K562 (cell line): Measurements from ENCODE around the gene XPC. TPM values are rescaled to one million over a fixed set of nuclear protein-coding genes. Genes with fewer than 3 reads are reported as not detected.
A peak's percentile ranks its signal among the peaks of the same experiment; 100 is the strongest.

Experiments
- CBFA2T3 ChIP-seq: fragments of 450-650 bp; IDR thresholded peaks from 2 replicates; pipeline ENCODE4 v1.6.1; 2017
- CBFB ChIP-seq: sonication (generic); formaldehyde crosslinking; IDR thresholded peaks from 2 replicates; pipeline ENCODE4 v1.4.0; 2020; ENCODE audit warnings: mild to moderate bottlenecking, missing genetic modification reagents
- CREB1 ChIP-seq, 2 experiments: sonication (generic) in 1 of 2; formaldehyde crosslinking in 1 of 2; IDR thresholded peaks; 2 replicates each; pipeline versions ENCODE4 v1.6.1 to v1.8.0; 2012 to 2022; ENCODE audit warnings: inconsistent platforms in 1 of 2, mild to moderate bottlenecking in 1 of 2, missing genetic modification reagents in 1 of 2, moderate library complexity in 1 of 2
- E4F1 ChIP-seq: fragments of 250-450 bp; sonication (Bioruptor Pico); IDR thresholded peaks from 2 replicates; pipeline ENCODE4 v1.5.0; 2021; ENCODE audit warnings: mild to moderate bottlenecking, borderline replicate concordance
- ESRRB ChIP-seq: fragments of 250-450 bp; sonication (Bioruptor Pico); IDR thresholded peaks from 2 replicates; pipeline ENCODE4 v1.5.0; 2020; ENCODE audit warnings: mild to moderate bottlenecking, moderate library complexity, borderline replicate concordance
- ETV6 ChIP-seq, 3 experiments: fragments of 150-350 bp in 1 of 3; sonication (generic) in 1 of 3; formaldehyde crosslinking in 1 of 3; IDR thresholded peaks; 2 replicates each; pipeline versions ENCODE4 v1.6.1 to v1.8.0; 2014 to 2022; ENCODE audit warnings: borderline replicate concordance in 2 of 3, low read depth in 2 of 3, antibody characterized with exemption in 1 of 3, low read length in 1 of 3, mild to moderate bottlenecking in 1 of 3, missing genetic modification reagents in 1 of 3
- GABPA ChIP-seq: fragments of 200-800 bp; sonication (Bioruptor generic); conservative IDR thresholded peaks from 2 replicates; pipeline ENCODE4 v1.6.1; 2016; ENCODE audit warnings: low read depth, missing genetic modification characterization, missing compliant biosample characterization
- GTF2B ChIP-seq: IDR thresholded peaks from 2 replicates; pipeline ENCODE4 v1.6.1; 2011; ENCODE audit not compliant: insufficient read length; ENCODE audit errors: extremely low read depth
- HBP1 ChIP-seq: fragments of 450-650 bp; formaldehyde crosslinking; IDR thresholded peaks from 2 replicates; pipeline ENCODE4 v1.4.0; 2022; ENCODE audit warnings: missing genetic modification characterization
- HCFC1 ChIP-seq: IDR thresholded peaks from 2 replicates; pipeline ENCODE4 v1.6.1; 2012; ENCODE audit warnings: low read depth, low read length, improper control_type of control experiment
- KLF10 ChIP-seq: fragments of 250-450 bp; sonication (Bioruptor Pico); IDR thresholded peaks from 2 replicates; pipeline ENCODE4 v1.6.1; 2021; ENCODE audit warnings: matching md5 sums
- PTBP1 ChIP-seq: fragments of 200-400 bp; formaldehyde crosslinking; IDR thresholded peaks from 2 replicates; pipeline ENCODE4 v1.6.1; 2017; ENCODE audit warnings: low read depth, low read length
- SFPQ ChIP-seq: fragments of 200-400 bp; formaldehyde crosslinking; IDR thresholded peaks from 2 replicates; pipeline ENCODE4 v1.6.1; 2017; ENCODE audit warnings: mild to moderate bottlenecking, low read depth, low read length, moderate library complexity
- YBX1 ChIP-seq: fragments of 450-650 bp; IDR thresholded peaks from 2 replicates; pipeline ENCODE4 v1.7.1; 2016; ENCODE audit warnings: mild to moderate bottlenecking
- ZNF184 ChIP-seq: sonication (generic); formaldehyde crosslinking; IDR thresholded peaks from 2 replicates; pipeline ENCODE4 v1.5.0; 2020; ENCODE audit warnings: missing genetic modification reagents
- ZNF232 ChIP-seq: sonication (generic); formaldehyde crosslinking; IDR thresholded peaks from 2 replicates; pipeline ENCODE4 v1.8.0; 2022; ENCODE audit warnings: mild to moderate bottlenecking, missing genetic modification reagents
- ZNF583 ChIP-seq: fragments of 250-450 bp; sonication (Bioruptor Pico); IDR thresholded peaks from 2 replicates; pipeline ENCODE4 v1.4.0; 2020
- polyA plus RNA-seq, 8 experiments: library from polyadenylated mRNA; depleted of rRNA in 4 of 8; stranded (reverse) in 5 of 8; unstranded in 3 of 8; fragments of >200 nt; fragmentation: Nextera tagmentation in 2 of 8; fragmentation: Illumina TruSeq in 1 of 8; extraction: Ambion mirVana in 2 of 8; extraction: Trizol in 1 of 8; gene quantifications; 2 replicates each; pipeline versions ENCODE4 v1.2.1 to v1.2.3, GENCODE V29; 2011 to 2014; ENCODE audit warnings: inconsistent platforms in 1 of 8, missing spikeins in 1 of 8
- total RNA-seq, 7 experiments: library from RNA; depleted of rRNA in 6 of 7; stranded (reverse); fragments of >200 nt in 6 of 7; fragmentation: Illumina TruSeq in 2 of 7; extraction: Trizol in 2 of 7; gene quantifications; 2 replicates each; pipeline versions ENCODE4 v1.2.1 to v1.2.3, GENCODE V29; 2011 to 2021; ENCODE audit warnings: low replicate concordance in 1 of 7
- TF ChIP-seq, protein P1 (sequence below), 2 experiments: fragments of 150-350 bp in 1 of 2; IDR thresholded peaks; 2 replicates each; pipeline ENCODE4 v1.6.1; 2012 to 2016; ENCODE audit warnings: low read depth in 2 of 2, low read length in 2 of 2, mild to moderate bottlenecking in 1 of 2, moderate library complexity in 1 of 2

The XPC gene
- total and polyA plus RNA-seq, 9 of the 15 experiments (the other 6 are each of a cell fraction or from before 2014, with no cell fraction given): 3.8 to 54.7 (median 41.3) TPM

- TF ChIP-seq E4F1: no peak
- TF ChIP-seq ZNF583 (CRISPR knock-in tag): no peak
- no peak for TF ChIP-seq CREB1 (IDR thresholded peaks at IDR 0.05)
- TF ChIP-seq CREB1 (CRISPR knock-in tag; IDR thresholded peaks at IDR 0.05): no peak
- TF ChIP-seq CBFB (CRISPR knock-in tag): no peak
- TF ChIP-seq HBP1 (CRISPR knock-in tag): peak; percentile 70; the same call in 1 of the 2 replicates
- peak; percentile 96 for TF ChIP-seq GABPA (tag)
- TF ChIP-seq, protein P1, sequence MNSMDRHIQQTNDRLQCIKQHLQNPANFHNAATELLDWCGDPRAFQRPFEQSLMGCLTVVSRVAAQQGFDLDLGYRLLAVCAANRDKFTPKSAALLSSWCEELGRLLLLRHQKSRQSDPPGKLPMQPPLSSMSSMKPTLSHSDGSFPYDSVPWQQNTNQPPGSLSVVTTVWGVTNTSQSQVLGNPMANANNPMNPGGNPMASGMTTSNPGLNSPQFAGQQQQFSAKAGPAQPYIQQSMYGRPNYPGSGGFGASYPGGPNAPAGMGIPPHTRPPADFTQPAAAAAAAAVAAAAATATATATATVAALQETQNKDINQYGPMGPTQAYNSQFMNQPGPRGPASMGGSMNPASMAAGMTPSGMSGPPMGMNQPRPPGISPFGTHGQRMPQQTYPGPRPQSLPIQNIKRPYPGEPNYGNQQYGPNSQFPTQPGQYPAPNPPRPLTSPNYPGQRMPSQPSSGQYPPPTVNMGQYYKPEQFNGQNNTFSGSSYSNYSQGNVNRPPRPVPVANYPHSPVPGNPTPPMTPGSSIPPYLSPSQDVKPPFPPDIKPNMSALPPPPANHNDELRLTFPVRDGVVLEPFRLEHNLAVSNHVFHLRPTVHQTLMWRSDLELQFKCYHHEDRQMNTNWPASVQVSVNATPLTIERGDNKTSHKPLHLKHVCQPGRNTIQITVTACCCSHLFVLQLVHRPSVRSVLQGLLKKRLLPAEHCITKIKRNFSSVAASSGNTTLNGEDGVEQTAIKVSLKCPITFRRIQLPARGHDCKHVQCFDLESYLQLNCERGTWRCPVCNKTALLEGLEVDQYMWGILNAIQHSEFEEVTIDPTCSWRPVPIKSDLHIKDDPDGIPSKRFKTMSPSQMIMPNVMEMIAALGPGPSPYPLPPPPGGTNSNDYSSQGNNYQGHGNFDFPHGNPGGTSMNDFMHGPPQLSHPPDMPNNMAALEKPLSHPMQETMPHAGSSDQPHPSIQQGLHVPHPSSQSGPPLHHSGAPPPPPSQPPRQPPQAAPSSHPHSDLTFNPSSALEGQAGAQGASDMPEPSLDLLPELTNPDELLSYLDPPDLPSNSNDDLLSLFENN (IDR thresholded peaks at IDR 0.05; ENCODE audit: low read depth in 2 of 2, low read length in 2 of 2): no peak
- no peak for TF ChIP-seq ZNF184 (CRISPR knock-in tag)
- TF ChIP-seq SFPQ: no peak
- TF ChIP-seq ZNF232 (CRISPR knock-in tag): no peak
- TF ChIP-seq ETV6 (IDR thresholded peaks at IDR 0.05; ENCODE audit: borderline replicate concordance in 1 of 2, low read depth in 2 of 2, low read length in 1 of 2): peak in 1 of 2 experiments; percentile 67; a peak in 1 of 4 replicates
- no peak for TF ChIP-seq ETV6 (CRISPR knock-in tag; IDR thresholded peaks at IDR 0.05; ENCODE audit: borderline replicate concordance)
- no peak for TF ChIP-seq YBX1
- peak; percentile 70 for TF ChIP-seq HCFC1
- no peak for TF ChIP-seq KLF10 (CRISPR knock-in tag)
- no peak for TF ChIP-seq CBFA2T3
- no peak for TF ChIP-seq GTF2B
- TF ChIP-seq ESRRB (CRISPR knock-in tag): no peak
- TF ChIP-seq PTBP1: no peak
These were observed 54.2 kb downstream of the XPC start (continued) for GRCh38 chr3:14124223-14124614.
